ENCODE measurements around the gene DOCK11.
"Not testable (repeated sequence)": the region's sequence is repeated elsewhere in the genome, so short reads cannot be mapped to it uniquely, and the experiment has no call there.

DOCK11 gene

DNA sequence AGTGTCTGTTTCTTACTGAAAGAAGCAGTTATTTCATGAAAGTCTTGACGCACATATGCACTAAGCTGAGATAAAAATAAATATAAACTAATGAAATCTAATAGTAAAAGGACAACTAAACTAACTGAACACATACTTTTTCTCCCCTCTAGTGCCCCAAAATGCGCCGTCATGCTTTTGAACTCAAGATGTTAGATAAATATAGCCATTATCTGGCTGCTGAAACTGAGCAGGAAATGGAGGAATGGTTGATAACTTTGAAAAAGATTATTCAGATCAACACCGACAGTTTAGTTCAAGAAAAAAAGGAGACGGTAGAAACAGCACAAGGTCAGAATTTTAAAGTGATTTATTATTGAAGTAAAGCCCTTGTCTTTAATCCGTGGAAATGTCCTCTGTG, 70.2 kb downstream of the DOCK11 start:
- Histone ChIP-seq H3K4me3 (ENCODE audit: low read length in 2 of 2) (no peak overlapping the region), H3K27ac (ENCODE audit: low read depth in 2 of 2, low read length in 2 of 2) (no peak overlapping the region), H3K9ac (ENCODE audit: low read depth in 1 of 2, low read length in 2 of 2) (no peak overlapping the region), H3K36me3 (ENCODE audit: control insufficient read depth in 2 of 2, insufficient read depth in 2 of 2, low read length in 2 of 2) (no peaks in the 10 kb centered on the region), H3K4me1 (ENCODE audit: control insufficient read depth in 2 of 2, insufficient read depth in 2 of 2, low read length in 2 of 2) (no peaks in the 10 kb centered on the region), H3K9me3 (ENCODE audit: control insufficient read depth in 2 of 2, low read length in 2 of 2) (no peaks in the 10 kb centered on the region), H3K27me3 (ENCODE audit: control insufficient read depth in 2 of 2, insufficient read depth in 2 of 2, low read length in 2 of 2) (no peaks in the 10 kb centered on the region)

DNA sequence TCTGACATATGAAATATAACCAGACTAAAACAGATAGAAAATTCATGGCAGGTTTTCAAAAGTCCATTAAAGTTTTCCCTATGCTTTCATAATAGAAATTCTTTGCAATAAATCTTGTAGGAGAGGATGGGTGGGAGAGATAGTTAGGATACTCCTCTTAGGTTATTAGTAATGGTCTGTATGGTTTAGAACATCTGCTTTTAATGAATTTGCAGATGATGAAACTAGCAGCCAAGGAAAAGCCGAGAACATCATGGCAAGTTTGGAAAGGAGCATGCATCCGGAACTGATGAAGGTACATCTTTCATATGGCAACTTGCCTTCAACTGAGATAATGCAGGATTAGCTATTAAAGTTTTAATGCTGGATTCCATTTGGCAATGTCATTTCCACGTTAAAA, 70.7 kb downstream of the DOCK11 start:
- no peaks in the 10 kb centered on the region for H3K36me3 ChIP-seq (ENCODE audit: control insufficient read depth in 2 of 2, insufficient read depth in 2 of 2, low read length in 2 of 2)
- H3K9ac ChIP-seq (ENCODE audit: low read depth in 1 of 2, low read length in 2 of 2), result no peak overlapping the region
- H3K9me3 ChIP-seq (ENCODE audit: control insufficient read depth in 2 of 2, low read length in 2 of 2), result no peaks in the 10 kb centered on the region
- no peaks in the 10 kb centered on the region for H3K27me3 ChIP-seq (ENCODE audit: control insufficient read depth in 2 of 2, insufficient read depth in 2 of 2, low read length in 2 of 2)
- H3K4me3 ChIP-seq (ENCODE audit: low read length in 2 of 2), result no peak overlapping the region
- H3K27ac ChIP-seq (ENCODE audit: low read depth in 2 of 2, low read length in 2 of 2), result no peak overlapping the region
- H3K4me1 ChIP-seq (ENCODE audit: control insufficient read depth in 2 of 2, insufficient read depth in 2 of 2, low read length in 2 of 2), result no peaks in the 10 kb centered on the region

DNA sequence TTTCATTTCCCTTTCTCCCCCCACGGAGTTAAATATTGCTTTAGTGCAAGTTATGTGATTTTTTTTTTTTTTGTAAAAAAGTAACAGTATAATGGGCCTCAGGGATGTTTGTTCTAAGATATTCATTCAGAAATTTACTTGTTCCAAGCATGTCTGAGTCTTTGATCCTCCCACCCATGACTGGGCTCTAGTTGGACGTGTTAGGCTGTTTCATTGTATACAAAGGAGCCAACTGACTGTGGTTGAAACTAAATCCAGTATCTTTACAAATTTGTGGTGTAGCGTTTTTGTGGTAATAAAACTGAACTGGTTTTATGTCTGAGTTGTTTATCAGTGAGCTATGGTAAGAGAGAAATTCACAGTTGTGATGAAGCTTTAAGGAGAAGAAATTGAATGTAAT, 74.1 kb downstream of the DOCK11 start:
- Histone ChIP-seq H3K9me3 (ENCODE audit: control insufficient read depth in 2 of 2, low read length in 2 of 2) (no peaks in the 10 kb centered on the region), H3K9ac (ENCODE audit: low read depth in 1 of 2, low read length in 2 of 2) (no peak overlapping the region), H3K4me3 (ENCODE audit: low read length in 2 of 2) (no peak overlapping the region), H3K4me1 (ENCODE audit: control insufficient read depth in 2 of 2, insufficient read depth in 2 of 2, low read length in 2 of 2) (no peaks in the 10 kb centered on the region), H3K27me3 (ENCODE audit: control insufficient read depth in 2 of 2, insufficient read depth in 2 of 2, low read length in 2 of 2) (no peaks in the 10 kb centered on the region), H3K27ac (ENCODE audit: low read depth in 2 of 2, low read length in 2 of 2) (no peak overlapping the region), H3K36me3 (ENCODE audit: control insufficient read depth in 2 of 2, insufficient read depth in 2 of 2, low read length in 2 of 2) (no peaks in the 10 kb centered on the region)

DNA sequence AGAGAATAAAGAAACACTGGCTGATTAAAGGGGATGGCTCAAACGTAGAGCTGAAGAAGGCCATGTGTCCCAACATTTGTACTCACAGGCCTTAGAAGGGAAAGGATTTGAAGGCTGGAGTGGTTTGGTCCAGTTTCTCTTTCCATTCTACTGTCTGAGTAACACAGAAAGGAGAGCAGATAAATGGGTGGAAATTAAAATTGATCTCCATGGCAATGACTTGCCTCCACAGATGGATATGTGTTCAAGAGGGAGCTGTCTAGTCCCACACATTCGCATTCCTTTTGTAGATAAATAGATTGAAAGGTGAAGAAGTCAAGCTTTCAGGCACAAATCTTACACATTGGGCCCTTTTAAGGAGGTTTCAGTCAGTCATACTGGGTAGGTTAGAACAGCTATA, 74.6 kb downstream of the DOCK11 start:
- H3K9me3 ChIP-seq (ENCODE audit: control insufficient read depth in 2 of 2, low read length in 2 of 2), result no peaks in the 10 kb centered on the region

DNA sequence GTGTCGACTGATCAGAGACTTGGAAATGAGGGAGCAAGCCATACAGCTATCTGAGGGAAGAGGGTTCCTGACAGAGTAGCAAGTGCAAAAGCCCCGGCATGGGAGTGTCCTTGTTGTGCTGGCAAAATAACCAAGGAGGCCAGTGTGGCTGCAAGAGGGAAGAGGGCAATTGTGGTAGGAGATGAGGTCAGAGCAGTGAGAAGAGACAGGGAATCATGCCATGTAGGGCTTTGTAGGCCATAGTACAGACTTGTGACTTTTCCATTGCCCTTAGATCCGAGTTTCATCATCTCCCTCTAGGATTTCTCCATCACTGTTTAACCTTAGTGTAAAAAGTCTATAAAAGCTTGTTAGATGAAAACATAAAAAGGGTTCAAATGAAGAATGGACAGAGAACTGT, 76.2 kb downstream of the DOCK11 start:
- Histone ChIP-seq H3K4me1 (ENCODE audit: control insufficient read depth in 2 of 2, insufficient read depth in 2 of 2, low read length in 2 of 2) (no peaks in the 10 kb centered on the region), H3K9me3 (ENCODE audit: control insufficient read depth in 2 of 2, low read length in 2 of 2) (no peaks in the 10 kb centered on the region), H3K27me3 (ENCODE audit: control insufficient read depth in 2 of 2, insufficient read depth in 2 of 2, low read length in 2 of 2) (no peaks in the 10 kb centered on the region), H3K27ac (ENCODE audit: low read depth in 2 of 2, low read length in 2 of 2) (no peak overlapping the region), H3K4me3 (ENCODE audit: low read length in 2 of 2) (no peak overlapping the region), H3K9ac (ENCODE audit: low read depth in 1 of 2, low read length in 2 of 2) (no peak overlapping the region), H3K36me3 (ENCODE audit: control insufficient read depth in 2 of 2, insufficient read depth in 2 of 2, low read length in 2 of 2) (no peaks in the 10 kb centered on the region)

More for the DNA sequence above, 74.6 kb downstream of the DOCK11 start:
- H3K4me3 ChIP-seq (ENCODE audit: low read length in 2 of 2), result no peak overlapping the region
- H3K27ac ChIP-seq (ENCODE audit: low read depth in 2 of 2, low read length in 2 of 2), result no peak overlapping the region
- no peaks in the 10 kb centered on the region for H3K27me3 ChIP-seq (ENCODE audit: control insufficient read depth in 2 of 2, insufficient read depth in 2 of 2, low read length in 2 of 2)
- H3K4me1 ChIP-seq (ENCODE audit: control insufficient read depth in 2 of 2, insufficient read depth in 2 of 2, low read length in 2 of 2), result no peaks in the 10 kb centered on the region
- no peak overlapping the region for H3K9ac ChIP-seq (ENCODE audit: low read depth in 1 of 2, low read length in 2 of 2)
- H3K36me3 ChIP-seq (ENCODE audit: control insufficient read depth in 2 of 2, insufficient read depth in 2 of 2, low read length in 2 of 2), result no peaks in the 10 kb centered on the region

DNA sequence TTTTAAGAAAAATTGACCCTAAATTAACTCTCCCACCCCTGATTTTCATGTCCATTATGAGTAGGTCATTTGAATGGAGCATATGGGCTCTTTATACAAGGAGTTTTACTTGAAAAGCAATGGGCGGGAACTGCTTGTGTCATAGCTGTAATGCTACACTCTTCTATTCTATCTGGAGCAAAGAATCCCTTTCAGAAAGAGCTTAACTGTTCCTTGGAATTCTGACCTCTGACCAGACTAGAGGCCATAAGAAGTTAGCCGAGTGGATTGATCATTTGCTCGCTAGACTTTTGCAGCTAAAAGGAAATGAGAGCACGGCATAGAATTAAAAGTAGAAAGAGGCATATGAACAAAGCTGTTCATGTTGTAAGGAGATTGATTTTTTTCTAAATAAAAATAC, 79.1 kb downstream of the DOCK11 start:
- no peak overlapping the region for H3K27ac ChIP-seq (ENCODE audit: low read depth in 2 of 2, low read length in 2 of 2)
- no peak overlapping the region for H3K9ac ChIP-seq (ENCODE audit: low read depth in 1 of 2, low read length in 2 of 2)
- H3K27me3 ChIP-seq (ENCODE audit: control insufficient read depth in 2 of 2, insufficient read depth in 2 of 2, low read length in 2 of 2), result no peaks in the 10 kb centered on the region
- H3K36me3 ChIP-seq (ENCODE audit: control insufficient read depth in 2 of 2, insufficient read depth in 2 of 2, low read length in 2 of 2), result no peaks in the 10 kb centered on the region
- no peaks in the 10 kb centered on the region for H3K9me3 ChIP-seq (ENCODE audit: control insufficient read depth in 2 of 2, low read length in 2 of 2)
- H3K4me1 ChIP-seq (ENCODE audit: control insufficient read depth in 2 of 2, insufficient read depth in 2 of 2, low read length in 2 of 2), result no peaks in the 10 kb centered on the region
- no peak overlapping the region for H3K4me3 ChIP-seq (ENCODE audit: low read length in 2 of 2)

DNA sequence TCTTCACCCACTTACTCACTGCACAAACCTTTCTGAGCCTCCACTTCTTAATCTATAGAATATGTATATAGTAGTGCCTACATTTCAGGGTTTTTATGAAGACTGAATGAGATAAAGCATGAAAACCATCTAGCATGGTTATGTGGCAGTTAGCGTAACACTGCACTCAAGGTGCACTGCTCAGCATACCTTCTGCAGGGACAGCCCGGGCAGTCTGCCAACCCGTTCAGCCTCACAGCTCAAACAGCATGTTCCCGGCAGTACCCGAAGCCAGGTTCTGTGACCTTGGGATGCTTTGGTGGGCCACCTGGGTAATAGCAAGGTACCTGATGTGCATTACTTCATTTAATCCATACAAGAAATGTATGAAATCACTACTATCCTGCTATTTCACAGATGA, 81.4 kb downstream of the DOCK11 start:
- Histone ChIP-seq H3K36me3 (ENCODE audit: control insufficient read depth in 2 of 2, insufficient read depth in 2 of 2, low read length in 2 of 2) (no peaks in the 10 kb centered on the region), H3K4me1 (ENCODE audit: control insufficient read depth in 2 of 2, insufficient read depth in 2 of 2, low read length in 2 of 2) (no peaks in the 10 kb centered on the region), H3K9me3 (ENCODE audit: control insufficient read depth in 2 of 2, low read length in 2 of 2) (no peaks in the 10 kb centered on the region), H3K9ac (ENCODE audit: low read depth in 1 of 2, low read length in 2 of 2) (no peak overlapping the region), H3K27ac (ENCODE audit: low read depth in 2 of 2, low read length in 2 of 2) (no peak overlapping the region), H3K27me3 (ENCODE audit: control insufficient read depth in 2 of 2, insufficient read depth in 2 of 2, low read length in 2 of 2) (no peaks in the 10 kb centered on the region), H3K4me3 (ENCODE audit: low read length in 2 of 2) (no peak overlapping the region)

DNA sequence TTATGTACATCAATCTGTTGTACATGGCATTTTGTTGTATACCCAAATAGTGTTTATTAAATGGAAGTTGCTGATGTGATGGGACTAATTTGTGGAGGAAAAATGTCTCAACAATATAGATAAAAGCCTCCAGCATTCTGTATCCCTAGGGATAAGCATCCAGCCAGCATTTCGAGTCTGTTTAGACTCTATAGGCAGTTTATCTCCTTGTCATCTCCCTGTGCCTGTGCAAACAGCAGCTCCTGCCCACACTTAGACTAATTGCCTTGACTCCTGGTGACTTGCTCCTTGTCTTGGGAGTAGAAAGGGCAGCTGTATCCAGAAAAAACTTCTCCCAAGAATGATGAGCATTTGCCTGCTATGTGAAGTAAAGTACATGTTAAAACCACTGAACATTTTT, 83.8 kb downstream of the DOCK11 start:
- H3K9me3 ChIP-seq (ENCODE audit: control insufficient read depth in 2 of 2, low read length in 2 of 2), result no peaks in the 10 kb centered on the region
- no peaks in the 10 kb centered on the region for H3K4me1 ChIP-seq (ENCODE audit: control insufficient read depth in 2 of 2, insufficient read depth in 2 of 2, low read length in 2 of 2)
- H3K4me3 ChIP-seq (ENCODE audit: low read length in 2 of 2), result no peak overlapping the region
- H3K27ac ChIP-seq (ENCODE audit: low read depth in 2 of 2, low read length in 2 of 2), result no peak overlapping the region
- H3K9ac ChIP-seq (ENCODE audit: low read depth in 1 of 2, low read length in 2 of 2), result no peak overlapping the region
- H3K27me3 ChIP-seq (ENCODE audit: control insufficient read depth in 2 of 2, insufficient read depth in 2 of 2, low read length in 2 of 2), result no peaks in the 10 kb centered on the region
- no peaks in the 10 kb centered on the region for H3K36me3 ChIP-seq (ENCODE audit: control insufficient read depth in 2 of 2, insufficient read depth in 2 of 2, low read length in 2 of 2)

DNA sequence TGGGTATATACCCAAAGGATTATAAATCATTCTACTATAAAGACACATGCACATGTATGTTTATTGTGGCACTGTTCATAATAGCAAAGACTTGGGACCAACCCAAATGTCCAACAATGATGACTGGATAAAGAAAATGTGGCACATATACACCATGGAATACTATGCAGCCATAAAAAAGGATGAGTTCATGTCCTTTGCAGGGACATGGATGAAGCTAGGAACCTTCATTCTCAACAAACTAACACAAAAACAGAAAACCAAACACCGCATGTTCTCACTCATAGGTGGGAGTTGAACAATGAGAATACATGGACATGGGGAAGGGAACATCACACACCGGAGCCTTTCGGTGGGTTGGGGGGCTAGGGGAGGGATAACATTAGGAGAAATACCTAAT, 87.3 kb downstream of the DOCK11 start:
- H3K9me3 ChIP-seq (ENCODE audit: control insufficient read depth in 2 of 2, low read length in 2 of 2); H3K27ac ChIP-seq (ENCODE audit: low read depth in 2 of 2, low read length in 2 of 2); H3K4me1 ChIP-seq (ENCODE audit: control insufficient read depth in 2 of 2, insufficient read depth in 2 of 2, low read length in 2 of 2); H3K36me3 ChIP-seq (ENCODE audit: control insufficient read depth in 2 of 2, insufficient read depth in 2 of 2, low read length in 2 of 2); H3K27me3 ChIP-seq (ENCODE audit: control insufficient read depth in 2 of 2, insufficient read depth in 2 of 2, low read length in 2 of 2); H3K4me3 ChIP-seq (ENCODE audit: low read length in 2 of 2); H3K9ac ChIP-seq (ENCODE audit: low read depth in 1 of 2, low read length in 2 of 2): not testable (repeated sequence)

DNA sequence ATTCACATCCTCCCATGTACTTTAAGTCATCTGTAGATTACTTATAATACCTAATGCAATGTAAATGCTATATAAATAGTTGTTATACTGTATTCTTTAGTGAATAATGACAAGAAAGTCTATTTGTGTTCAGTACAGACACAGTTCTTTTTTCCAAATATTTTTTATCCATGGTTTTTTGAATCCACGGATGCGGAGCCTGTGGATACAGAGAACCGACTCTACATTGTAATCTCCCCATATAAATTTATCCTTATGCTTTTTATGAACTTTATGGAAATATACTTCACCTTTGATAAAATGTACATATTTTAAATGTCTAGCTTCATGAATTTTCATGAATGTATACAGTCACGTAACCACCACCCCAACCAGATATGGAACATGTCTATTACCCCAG, 88.2 kb downstream of the DOCK11 start:
- Histone ChIP-seq H3K9ac (ENCODE audit: low read depth in 1 of 2, low read length in 2 of 2) (no peak overlapping the region), H3K9me3 (ENCODE audit: control insufficient read depth in 2 of 2, low read length in 2 of 2) (no peaks in the 10 kb centered on the region), H3K4me3 (ENCODE audit: low read length in 2 of 2) (no peak overlapping the region), H3K4me1 (ENCODE audit: control insufficient read depth in 2 of 2, insufficient read depth in 2 of 2, low read length in 2 of 2) (no peaks in the 10 kb centered on the region), H3K27ac (ENCODE audit: low read depth in 2 of 2, low read length in 2 of 2) (no peak overlapping the region), H3K36me3 (ENCODE audit: control insufficient read depth in 2 of 2, insufficient read depth in 2 of 2, low read length in 2 of 2) (no peaks in the 10 kb centered on the region), H3K27me3 (ENCODE audit: control insufficient read depth in 2 of 2, insufficient read depth in 2 of 2, low read length in 2 of 2) (no peaks in the 10 kb centered on the region)

DNA sequence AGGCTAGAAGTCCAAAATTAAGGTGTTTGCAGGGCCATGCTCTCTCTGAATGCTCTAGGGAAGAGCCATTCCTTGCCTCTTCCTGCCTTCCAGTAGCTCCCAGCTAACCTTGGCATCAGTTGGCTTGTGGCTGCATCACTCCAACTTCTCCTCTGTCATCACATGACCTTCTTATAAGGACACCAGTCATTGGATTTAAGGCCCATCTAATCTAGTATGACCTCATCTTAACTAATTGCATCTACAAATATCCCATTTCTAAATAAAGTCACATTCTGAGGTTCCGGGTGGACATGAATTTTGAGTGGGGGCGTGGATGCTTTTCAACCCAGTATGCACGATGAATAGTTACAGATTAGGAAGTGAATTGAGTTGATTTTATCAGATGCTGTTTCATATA, 89.7 kb downstream of the DOCK11 start:
- no peaks in the 10 kb centered on the region for H3K9me3 ChIP-seq (ENCODE audit: control insufficient read depth in 2 of 2, low read length in 2 of 2)
- H3K27ac ChIP-seq (ENCODE audit: low read depth in 2 of 2, low read length in 2 of 2), result no peak overlapping the region
- H3K36me3 ChIP-seq (ENCODE audit: control insufficient read depth in 2 of 2, insufficient read depth in 2 of 2, low read length in 2 of 2), result no peaks in the 10 kb centered on the region
- H3K9ac ChIP-seq (ENCODE audit: low read depth in 1 of 2, low read length in 2 of 2), result no peak overlapping the region
- H3K4me3 ChIP-seq (ENCODE audit: low read length in 2 of 2), result no peak overlapping the region
- no peaks in the 10 kb centered on the region for H3K27me3 ChIP-seq (ENCODE audit: control insufficient read depth in 2 of 2, insufficient read depth in 2 of 2, low read length in 2 of 2)
- no peaks in the 10 kb centered on the region for H3K4me1 ChIP-seq (ENCODE audit: control insufficient read depth in 2 of 2, insufficient read depth in 2 of 2, low read length in 2 of 2)

Data from mucosa of rectum (tissue), 2 donors.